ENCODE results near the gene CHST13. TPM values are rescaled to one million over a fixed set of nuclear protein-coding genes. Genes with fewer than 3 reads are reported as not detected.

Gene CHST13
- 1 to 10 TPM in 4 of 9 donors, under 1 TPM in 5; 0.22 to 3.0 (median 0.55) TPM for total RNA-seq
- under 1 TPM in 2 of 3 donors, not detected in 1; 0.67 to 0.80 TPM for polyA plus RNA-seq
- long read RNA-seq, donor 1 = 0 reads
- long read RNA-seq, donor 2 = 0 reads
- long read RNA-seq, donor 3 = 0 reads
- long read RNA-seq, donor 4, partial matches to known transcripts = 0 of 3 reads
- long read RNA-seq, donor 4, other reads (novel, unspliced or antisense) = 0 of 3 reads
- long read RNA-seq, donor 5, partial matches to known transcripts = 0 of 2 reads
- long read RNA-seq, donor 5, other reads (novel, unspliced or antisense) = 0 of 2 reads
- long read RNA-seq, donor 6, partial matches to known transcripts = 0 of 1 reads
- long read RNA-seq, donor 6, other reads (novel, unspliced or antisense) = 0 of 1 reads
- long read RNA-seq, donor 7 = 0 reads
- long read RNA-seq, donor 8, partial matches to known transcripts = 0 of 2 reads
- long read RNA-seq, donor 8, other reads (novel, unspliced or antisense) = 0 of 2 reads
- long read RNA-seq, donor 9, partial matches to known transcripts = 0 of 1 reads
- long read RNA-seq, donor 9, other reads (novel, unspliced or antisense) = 0 of 1 reads
- long read RNA-seq, donor 10 = 0 reads

GRCh38 chr3:126523745-126524428, at the start of gene CHST13:
CHST13 (plus strand) TSS chr3:126524155; CDS start chr3:126524333, 178 bp downstream.
- peaks cover 4% of the 10 kb centered on the region for H3K27me3 ChIP-seq
- no peaks in the 10 kb centered on the region for H3K36me3 ChIP-seq (replicated peaks in 1 of 2)
- H3K4me1 ChIP-seq (replicated peaks in 1 of 2) = peaks cover 11 to 19% of the 10 kb centered on the region in 2 donors
- peak in 5 of 7 donors; percentile 40 to 68 (median 49) for DNase-seq
- 1 to 5% (median 5%) methylated on average over 14 to 56 of the region's 56 CpGs; no CpG with 5 or more reads in 1 of the 4 donors for WGBS, 4 donors
- peak within 1 kb of the TSS in 1 of 4 donors; percentile 55 for H3K4me3 ChIP-seq
- peak within 1 kb of the TSS in 1 of 5 donors; percentile 58 for H3K27ac ChIP-seq
- no peak for TF ChIP-seq CTCF (IDR thresholded peaks at IDR 0.05)
- no peaks in the 10 kb centered on the region for H3K9me3 ChIP-seq (replicated peaks in 1 of 3)
- intact Hi-C loops (cut with DNase I) = loop anchor here (5.0 to 10.0 kb wide), 4 partner anchors 931 to 1021 kb away; no protein-coding TSS in a partner anchor

DNA sequence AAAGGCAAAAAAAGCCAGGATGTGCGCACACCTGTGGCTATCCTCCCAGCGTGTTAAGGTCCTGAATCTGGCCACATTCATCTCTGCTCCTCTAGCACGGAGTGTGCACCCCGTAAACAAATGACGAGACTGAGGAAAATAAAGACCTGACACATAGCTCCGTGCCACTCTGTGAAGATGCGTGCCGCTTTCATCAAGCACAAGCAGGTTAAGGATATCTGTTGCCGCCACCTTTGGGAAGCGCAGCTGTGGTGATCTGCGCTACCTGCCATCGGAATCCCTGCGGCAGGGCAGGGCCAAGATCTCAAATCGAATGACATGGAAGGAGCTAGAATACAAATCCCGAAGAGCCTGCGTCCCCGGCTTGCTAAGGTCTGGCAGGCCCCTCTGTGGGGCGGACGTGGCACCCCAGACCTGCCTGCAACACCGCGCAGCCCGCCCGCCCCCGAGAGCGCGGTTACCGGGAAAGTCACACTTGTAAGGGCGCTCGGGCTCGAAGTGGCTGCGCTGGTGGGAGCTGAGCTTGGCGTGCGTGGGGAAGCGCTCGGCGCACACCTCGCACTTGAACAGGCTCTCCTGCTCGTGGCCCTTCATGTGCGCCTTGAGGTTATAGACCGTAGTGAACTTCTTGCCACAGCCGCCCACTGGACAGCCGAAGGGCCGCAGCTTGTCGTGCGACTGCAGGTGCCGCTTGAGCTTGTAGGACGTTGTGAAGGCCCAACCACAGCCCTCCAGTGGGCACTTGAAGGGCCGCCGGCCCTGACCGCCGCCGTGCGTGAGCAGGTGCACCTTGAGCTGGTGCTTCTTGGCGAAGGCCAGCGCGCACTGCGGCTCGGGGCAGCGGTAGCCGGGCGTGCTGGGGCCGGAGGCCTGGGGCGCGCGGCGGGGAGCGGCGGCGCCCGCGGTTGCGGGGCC, 49.2 kb upstream of the CHST13 start:
- Histone ChIP-seq H3K4me3 (peak overlapping the region in 2 of 4 donors; percentile 37 to 87), H3K36me3 (replicated peaks in 1 of 2) (peaks cover 0 to 24% of the 10 kb centered on the region in 2 donors), H3K4me1 (replicated peaks in 1 of 2) (peaks cover 31 to 43% of the 10 kb centered on the region in 2 donors), H3K27me3 (no peaks in the 10 kb centered on the region), H3K9me3 (replicated peaks in 1 of 3) (no peaks in the 10 kb centered on the region), H3K27ac (peak overlapping the region; percentile 20 to 99 (median 95))
- DNase-seq = peak; percentile 61 to 85 (median 71)
- 5 to 32% (median 10%) methylated on average over 8 to 72 of the region's 72 CpGs for WGBS, 4 donors
- intact Hi-C loops (cut with DNase I) = no loop called here
- peak in 1 of 2 donors; percentile 48 for TF ChIP-seq POLR2A (IDR thresholded peaks at IDR 0.05)
- peak in 4 of 6 experiments; percentile 4 to 36 (median 21) for TF ChIP-seq CTCF (IDR thresholded peaks at IDR 0.05)

DNA sequence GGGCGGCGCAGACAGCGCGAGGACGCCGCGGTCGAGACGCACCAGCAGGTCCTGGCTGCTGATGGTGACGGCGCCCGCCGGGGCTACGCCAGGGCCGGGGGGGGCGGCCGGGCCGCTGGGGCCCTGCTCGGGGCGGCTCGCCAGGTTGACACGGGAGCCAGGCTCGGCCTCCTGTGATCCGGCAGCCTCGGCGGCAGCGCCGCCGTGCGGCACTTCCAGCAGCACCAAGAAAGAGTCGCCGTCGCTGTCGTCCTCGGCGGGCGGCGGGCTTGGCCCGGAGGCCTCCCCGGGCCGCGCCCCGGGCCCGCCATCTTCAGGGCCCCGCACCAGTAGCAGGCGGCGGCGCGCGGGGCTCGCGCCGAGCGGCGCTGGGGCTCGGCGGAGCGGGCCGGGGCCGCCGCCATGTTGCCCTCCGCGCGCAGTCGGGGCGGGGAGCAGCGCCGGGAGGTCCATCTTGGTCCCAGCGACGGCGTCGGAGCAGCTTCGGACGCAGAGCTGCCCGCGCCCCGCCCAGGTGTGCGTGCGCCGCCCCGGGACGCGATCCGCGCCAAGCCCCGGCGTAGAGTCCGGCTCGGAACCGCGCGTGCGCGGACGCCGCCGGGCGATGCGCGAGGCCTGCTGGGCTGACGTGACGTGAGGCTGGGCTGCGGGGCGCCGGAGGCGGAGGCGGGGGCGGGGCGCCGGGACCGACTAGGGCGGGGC, 48.4 kb upstream of the CHST13 start, which contains the start of gene ZXDC:
TSS of gene ZXDC (minus strand) at position 479 of the 702 bp plus-strand sequence. CDS start at position 453, 26 bp downstream.
- WGBS, 4 donors = 0 to 1% (median 0%) methylated on average over 14 to 112 of the region's 112 CpGs; no CpG with 5 or more reads in 1 of the 4 donors

More for the DNA sequence above, 48.4 kb upstream of the CHST13 start, which contains the start of gene ZXDC:
- Histone ChIP-seq H3K4me1 (replicated peaks in 1 of 2) (peaks cover 31 to 43% of the 10 kb centered on the region in 2 donors), H3K27ac (peak within 1 kb of the TSS; percentile 20 to 99 (median 95)), H3K9me3 (replicated peaks in 1 of 3) (no peaks in the 10 kb centered on the region), H3K4me3 (peak within 1 kb of the TSS in 3 of 4 donors; percentile 37 to 87 (median 71)), H3K27me3 (no peaks in the 10 kb centered on the region), H3K36me3 (replicated peaks in 1 of 2) (peaks cover 0 to 15% of the 10 kb centered on the region in 2 donors)
- peak; percentile 93 to 97 (median 96) for DNase-seq
- intact Hi-C loops (cut with DNase I) = no loop called here
- TF ChIP-seq POLR2A (IDR thresholded peaks at IDR 0.05) = peak; percentile 92 to 94
- peak in 3 of 6 experiments; percentile 32 to 44 (median 43) for TF ChIP-seq CTCF (IDR thresholded peaks at IDR 0.05)

All from adrenal gland (tissue), 19 donors.